HG02678 (cell line): ENCODE measurements around the gene PSMB11.
"Not testable (repeated sequence)": the region's sequence is repeated elsewhere in the genome, so short reads cannot be mapped to it uniquely, and the experiment has no call there.

Experiments
- ATAC-seq: cut with Tn5 transposase; IDR thresholded peaks from one replicate; pipeline ENCODE4 v1.9.1; 2021; ENCODE audit warnings: mild to moderate bottlenecking, moderate library complexity; ENCODE audit not compliant: unreplicated experiment

The PSMB11 gene

GRCh38 chr14:23013749-23014054 is 28.3 kb upstream of the PSMB11 start:
- not testable (repeated sequence) for ATAC-seq

- no peak for ATAC-seq
These were observed 26.4 kb upstream of the PSMB11 start for GRCh38 chr14:23015618-23016017.

GRCh38 chr14:23017091-23017490 is 24.9 kb upstream of the PSMB11 start:
- ATAC-seq = no peak

GRCh38 chr14:23018107-23018506 is 23.9 kb upstream of the PSMB11 start:
- no peak for ATAC-seq

GRCh38 chr14:23020143-23021128 is 21.6 kb upstream of the PSMB11 start:
- ATAC-seq = no peak

GRCh38 chr14:23021434-23021833 is 20.6 kb upstream of the PSMB11 start:
- ATAC-seq = no peak

GRCh38 chr14:23021889-23022442 is 20.0 kb upstream of the PSMB11 start:
- no peak for ATAC-seq

- no peak for ATAC-seq
These were observed 18.8 kb upstream of the PSMB11 start for GRCh38 chr14:23023022-23023794.

GRCh38 chr14:23023795-23024152 is 18.2 kb upstream of the PSMB11 start:
- no peak for ATAC-seq

- no peak for ATAC-seq
These were observed 17.4 kb upstream of the PSMB11 start for GRCh38 chr14:23024612-23025075.

GRCh38 chr14:23025151-23025814 is 16.7 kb upstream of the PSMB11 start:
- ATAC-seq = no peak

- no peak for ATAC-seq
These were observed 13.2 kb upstream of the PSMB11 start for GRCh38 chr14:23028799-23029198.

GRCh38 chr14:23030936-23031335 is 11.1 kb upstream of the PSMB11 start:
- no peak for ATAC-seq

GRCh38 chr14:23033251-23033727 is 8.7 kb upstream of the PSMB11 start:
- no peak for ATAC-seq

- peak; percentile 6 for ATAC-seq
These were observed 8.1 kb upstream of the PSMB11 start for GRCh38 chr14:23033801-23034497.

GRCh38 chr14:23034498-23035302 is 7.3 kb upstream of the PSMB11 start, which contains the start of gene PSMB5:
TSS of gene PSMB5 (minus strand) at chr14:23034900. CDS start at chr14:23034881, 19 bp downstream.
- ATAC-seq = peak; percentile 93

GRCh38 chr14:23035303-23036144 is 6.5 kb upstream of the PSMB11 start:
- ATAC-seq = no peak

GRCh38 chr14:23040100-23040499 is 1.9 kb upstream of the PSMB11 start:
- no peak for ATAC-seq
